Astrocyte (in vitro differentiated cells and primary cell): ENCODE measurements around the gene DNAJC30. TPM values are rescaled to one million over a fixed set of nuclear protein-coding genes. Genes with fewer than 3 reads are reported as not detected.

Experiments used
- DNase-seq: peaks from one replicate; pipeline ENCODE4 v3.0.0-alpha.2; 2010; ENCODE audit warnings: low read depth
- FAIRE-seq: peaks from 2 replicates; lab custom pipeline; 2011; peaks lifted over from hg19 to GRCh38; lab: Jason Lieb, UNC
- H2AFZ ChIP-seq: 2 replicates; pipeline ENCODE4 v1.6.0; 2012; ENCODE audit warnings: low read depth, low read length, inconsistent platforms
- H3K27ac ChIP-seq: 2 replicates; pipeline ENCODE4 v1.5.1; 2011; ENCODE audit warnings: low read depth, low read length, inconsistent platforms
- H3K27me3 ChIP-seq: 2 replicates; pipeline ENCODE4 v1.6.0; 2011; ENCODE audit warnings: low read length, inconsistent platforms; ENCODE audit not compliant: insufficient read depth
- H3K36me3 ChIP-seq: 2 replicates; pipeline ENCODE4 v1.5.1; 2011; ENCODE audit warnings: low read length, inconsistent platforms; ENCODE audit not compliant: insufficient read depth
- H3K4me1 ChIP-seq: 2 replicates; pipeline ENCODE4 v1.5.1; 2011; ENCODE audit warnings: low read length, inconsistent platforms; ENCODE audit not compliant: insufficient read depth
- H3K4me2 ChIP-seq: 2 replicates; pipeline ENCODE4 v1.6.0; 2012; ENCODE audit warnings: low read length, inconsistent platforms
- H3K4me3 ChIP-seq: 2 replicates; pipeline ENCODE4 v1.5.1; 2011; ENCODE audit warnings: low read depth, mild to moderate bottlenecking, low read length, inconsistent platforms; ENCODE audit not compliant: insufficient read depth
- H3K79me2 ChIP-seq: 2 replicates; pipeline ENCODE4 v1.6.0; 2012; ENCODE audit warnings: mild to moderate bottlenecking, low read length, inconsistent platforms; ENCODE audit not compliant: insufficient read depth
- H3K9ac ChIP-seq: 2 replicates; pipeline ENCODE4 v1.6.0; 2012; ENCODE audit warnings: mild to moderate bottlenecking, low read length, inconsistent platforms
- H3K9me3 ChIP-seq: 2 replicates; pipeline ENCODE4 v1.5.1; 2012; ENCODE audit warnings: low read depth, mild to moderate bottlenecking, low read length, inconsistent platforms; ENCODE audit not compliant: insufficient read depth
- H4K20me1 ChIP-seq: 2 replicates; pipeline ENCODE4 v1.6.0; 2012; ENCODE audit warnings: low read length, inconsistent platforms; ENCODE audit not compliant: insufficient read depth
- H3K27ac Mint-ChIP-seq: one replicate; pipeline ENCODE4 v1.8.0; 2021; ENCODE audit warnings: mild to moderate bottlenecking, mixed read lengths; ENCODE audit not compliant: unreplicated experiment
- H3K27me3 Mint-ChIP-seq: one replicate; pipeline ENCODE4 v1.8.0; 2021; ENCODE audit warnings: low read depth, mixed read lengths; ENCODE audit not compliant: unreplicated experiment
- H3K36me3 Mint-ChIP-seq: one replicate; pipeline ENCODE4 v1.8.0; 2021; ENCODE audit warnings: low read depth, mixed read lengths; ENCODE audit not compliant: unreplicated experiment
- H3K4me1 Mint-ChIP-seq: one replicate; pipeline ENCODE4 v1.8.0; 2021; ENCODE audit warnings: low read depth, mixed read lengths; ENCODE audit not compliant: unreplicated experiment
- H3K4me3 Mint-ChIP-seq: one replicate; pipeline ENCODE4 v1.8.0; 2021; ENCODE audit warnings: mild to moderate bottlenecking, moderate library complexity, mixed read lengths; ENCODE audit not compliant: unreplicated experiment
- H3K9me3 Mint-ChIP-seq: one replicate; pipeline ENCODE4 v1.8.0; 2021; ENCODE audit warnings: mild to moderate bottlenecking, mixed read lengths; ENCODE audit not compliant: unreplicated experiment
- EZH2 ChIP-seq: IDR thresholded peaks from 2 replicates; pipeline ENCODE4 v1.6.1; 2012; ENCODE audit warnings: mild to moderate bottlenecking, low read length, inconsistent platforms; ENCODE audit not compliant: insufficient read depth
- total RNA-seq: library from RNA; stranded (reverse); gene quantifications from 2 replicates; pipeline ENCODE4 v1.2.1, GENCODE V29; 2021
- TF ChIP-seq, protein P1 (sequence below): IDR thresholded peaks from 2 replicates; pipeline ENCODE4 v1.5.1; 2011; ENCODE audit warnings: low read depth, mild to moderate bottlenecking, inconsistent platforms, low read length, moderate library complexity; ENCODE audit not compliant: insufficient read depth

DNAJC30 gene
- total RNA-seq, 1 donor from 2014 or later: 11.0 TPM

DNA sequence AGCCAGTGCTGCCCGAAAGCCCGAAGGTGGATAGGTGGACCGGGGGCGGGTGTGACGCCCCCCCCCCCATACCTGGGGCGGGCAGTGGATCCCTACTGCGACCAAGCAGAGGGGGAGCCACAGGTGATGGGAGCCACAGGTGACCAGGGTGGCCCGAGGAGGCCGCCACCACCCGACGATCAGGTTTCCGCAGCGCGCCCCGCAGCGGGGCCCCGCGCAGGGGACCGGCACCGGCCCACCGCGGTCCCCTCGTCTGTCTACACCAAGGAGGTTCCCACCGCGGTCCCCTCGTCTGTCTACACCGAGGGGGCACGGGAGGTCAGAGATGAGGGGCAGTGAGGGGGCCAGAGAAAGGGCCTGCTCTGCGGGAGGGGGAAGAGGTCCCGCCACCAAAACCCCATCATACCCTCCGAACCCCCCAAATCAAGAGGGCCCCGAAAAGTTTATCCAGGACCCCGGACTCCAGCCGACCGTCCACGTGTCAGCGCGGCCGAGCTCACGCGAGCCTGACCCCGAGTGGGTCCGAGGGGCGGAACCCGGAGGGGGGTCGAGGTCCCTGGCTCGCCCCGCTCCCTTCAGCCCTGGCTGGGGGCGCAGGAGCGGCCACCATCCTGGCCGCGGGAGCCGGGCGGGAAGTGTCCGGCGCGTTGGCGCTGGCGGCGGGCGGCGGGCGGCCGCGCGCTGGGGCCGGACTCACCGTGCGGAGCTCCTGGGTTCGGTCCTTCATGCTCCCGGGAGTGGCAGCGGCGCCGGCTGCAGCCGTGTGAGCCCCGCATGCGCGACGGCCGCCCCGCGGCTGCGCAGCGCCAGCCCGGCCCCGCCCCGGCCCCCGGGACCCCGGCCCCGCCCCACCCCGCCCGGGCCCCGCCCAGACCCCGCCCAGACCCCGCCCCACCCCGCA is 35.9 kb upstream of the DNAJC30 start, which contains the start of gene STX1A:
STX1A (minus strand) TSS at position 765 of the 901 bp plus-strand sequence; CDS start at position 727, 38 bp downstream.
- H3K36me3 Mint-ChIP-seq: no peaks in the 10 kb centered on the region
- Histone ChIP-seq H3K9me3 (no peaks in the 10 kb centered on the region), H3K4me2 (peak within 1 kb of the TSS; percentile 91), H3K36me3 (peaks cover 9% of the 10 kb centered on the region), H4K20me1 (peaks cover 42% of the 10 kb centered on the region), H2AFZ (peak within 1 kb of the TSS; percentile 14), H3K79me2 (peaks cover 52% of the 10 kb centered on the region), H3K4me3 (peak within 1 kb of the TSS; percentile 88), H3K27me3 (no peaks in the 10 kb centered on the region), H3K27ac (peak within 1 kb of the TSS; percentile 95), H3K9ac (peak within 1 kb of the TSS; percentile 95), H3K4me1 (peaks cover 36% of the 10 kb centered on the region)
- no peaks in the 10 kb centered on the region for H3K9me3 Mint-ChIP-seq
- TF ChIP-seq EZH2: no peak
- TF ChIP-seq, protein P1, sequence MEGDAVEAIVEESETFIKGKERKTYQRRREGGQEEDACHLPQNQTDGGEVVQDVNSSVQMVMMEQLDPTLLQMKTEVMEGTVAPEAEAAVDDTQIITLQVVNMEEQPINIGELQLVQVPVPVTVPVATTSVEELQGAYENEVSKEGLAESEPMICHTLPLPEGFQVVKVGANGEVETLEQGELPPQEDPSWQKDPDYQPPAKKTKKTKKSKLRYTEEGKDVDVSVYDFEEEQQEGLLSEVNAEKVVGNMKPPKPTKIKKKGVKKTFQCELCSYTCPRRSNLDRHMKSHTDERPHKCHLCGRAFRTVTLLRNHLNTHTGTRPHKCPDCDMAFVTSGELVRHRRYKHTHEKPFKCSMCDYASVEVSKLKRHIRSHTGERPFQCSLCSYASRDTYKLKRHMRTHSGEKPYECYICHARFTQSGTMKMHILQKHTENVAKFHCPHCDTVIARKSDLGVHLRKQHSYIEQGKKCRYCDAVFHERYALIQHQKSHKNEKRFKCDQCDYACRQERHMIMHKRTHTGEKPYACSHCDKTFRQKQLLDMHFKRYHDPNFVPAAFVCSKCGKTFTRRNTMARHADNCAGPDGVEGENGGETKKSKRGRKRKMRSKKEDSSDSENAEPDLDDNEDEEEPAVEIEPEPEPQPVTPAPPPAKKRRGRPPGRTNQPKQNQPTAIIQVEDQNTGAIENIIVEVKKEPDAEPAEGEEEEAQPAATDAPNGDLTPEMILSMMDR: no peak
- FAIRE-seq: no peak
- peak; percentile 34 for DNase-seq
- H3K4me3 Mint-ChIP-seq: peak within 1 kb of the TSS; percentile 85
- peaks cover 20% of the 10 kb centered on the region for H3K4me1 Mint-ChIP-seq
- H3K27ac Mint-ChIP-seq: no peak within 1 kb of the TSS
- peaks cover 12% of the 10 kb centered on the region for H3K27me3 Mint-ChIP-seq

DNA sequence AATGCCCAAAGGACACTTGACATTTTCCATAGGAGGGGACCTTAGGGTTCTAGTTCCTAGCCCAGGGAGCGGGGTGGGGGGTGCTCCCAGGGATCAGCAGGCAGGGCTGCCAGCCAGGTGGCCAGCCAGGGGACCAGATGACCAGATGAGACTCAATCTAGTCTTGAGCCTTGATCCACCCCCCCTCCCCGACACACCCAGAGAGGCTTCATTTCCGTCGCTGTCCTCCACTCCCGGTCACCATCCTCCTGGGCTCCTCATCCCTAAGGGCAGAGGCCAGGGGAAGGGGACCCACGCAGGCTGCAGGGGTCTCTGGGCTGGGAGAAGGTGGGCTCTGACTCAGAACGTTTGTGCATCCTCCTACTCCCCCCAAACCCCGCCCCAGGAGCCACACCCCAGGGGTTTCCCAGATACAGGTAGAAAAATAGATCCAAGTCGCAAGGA is 35.2 kb upstream of the DNAJC30 start:
- Histone ChIP-seq H3K9ac (peak overlapping the region; percentile 95), H3K4me2 (peak overlapping the region; percentile 91), H3K4me3 (peak overlapping the region; percentile 88), H3K36me3 (peaks cover 11% of the 10 kb centered on the region), H2AFZ (no peak overlapping the region), H3K27me3 (no peaks in the 10 kb centered on the region), H3K79me2 (peaks cover 59% of the 10 kb centered on the region), H3K27ac (peak overlapping the region; percentile 95), H3K4me1 (peaks cover 36% of the 10 kb centered on the region), H4K20me1 (peaks cover 48% of the 10 kb centered on the region), H3K9me3 (no peaks in the 10 kb centered on the region)
- Mint-ChIP-seq H3K27ac (no peak overlapping the region), H3K36me3 (no peaks in the 10 kb centered on the region), H3K4me1 (peaks cover 20% of the 10 kb centered on the region), H3K9me3 (no peaks in the 10 kb centered on the region), H3K4me3 (peak overlapping the region; percentile 83), H3K27me3 (peaks cover 12% of the 10 kb centered on the region)
- no peak for TF ChIP-seq EZH2
- TF ChIP-seq, protein P1: no peak
- no peak for FAIRE-seq
- no peak for DNase-seq
